ENCODE measurements around the gene DYNC1I1. TPM values are rescaled to one million over a fixed set of nuclear protein-coding genes. Genes with fewer than 3 reads are reported as not detected.

Gene DYNC1I1
- total and polyA plus RNA-seq, 2 experiments from 2014 or later = 1.4 to 4.1 TPM

DNA sequence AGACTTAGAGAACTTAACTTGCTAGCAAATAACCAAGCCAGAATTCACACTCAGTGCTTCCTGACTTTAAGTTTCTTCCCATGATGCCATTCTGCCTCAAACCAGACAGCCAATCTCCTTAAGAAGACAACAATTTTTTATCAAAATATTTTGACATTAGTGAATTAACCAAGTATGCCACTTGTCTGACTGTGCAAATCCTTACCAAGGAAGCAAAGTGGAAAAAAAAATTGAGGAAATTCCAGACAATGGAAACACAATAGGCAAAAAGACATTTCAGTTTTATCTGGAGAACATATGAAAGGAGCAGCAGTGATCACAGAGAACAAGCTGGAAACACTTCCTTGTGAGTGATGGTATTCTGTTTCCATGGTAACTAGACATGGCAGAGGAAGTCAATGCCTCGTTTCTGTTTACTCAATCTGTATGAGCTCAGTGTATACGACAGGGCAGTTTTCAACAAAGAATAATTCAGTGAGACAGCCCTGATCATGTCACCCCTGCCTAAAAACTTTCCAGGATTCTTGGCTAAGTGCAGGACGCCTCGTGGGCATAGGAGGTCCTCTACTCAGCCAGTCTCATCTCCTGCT lies 114.2 kb downstream of the DYNC1I1 start (continued):
- no peak for TF ChIP-seq JUNB (IDR thresholded peaks at IDR 0.05; ENCODE audit: unreplicated experiment)
- TF ChIP-seq, protein P1, sequence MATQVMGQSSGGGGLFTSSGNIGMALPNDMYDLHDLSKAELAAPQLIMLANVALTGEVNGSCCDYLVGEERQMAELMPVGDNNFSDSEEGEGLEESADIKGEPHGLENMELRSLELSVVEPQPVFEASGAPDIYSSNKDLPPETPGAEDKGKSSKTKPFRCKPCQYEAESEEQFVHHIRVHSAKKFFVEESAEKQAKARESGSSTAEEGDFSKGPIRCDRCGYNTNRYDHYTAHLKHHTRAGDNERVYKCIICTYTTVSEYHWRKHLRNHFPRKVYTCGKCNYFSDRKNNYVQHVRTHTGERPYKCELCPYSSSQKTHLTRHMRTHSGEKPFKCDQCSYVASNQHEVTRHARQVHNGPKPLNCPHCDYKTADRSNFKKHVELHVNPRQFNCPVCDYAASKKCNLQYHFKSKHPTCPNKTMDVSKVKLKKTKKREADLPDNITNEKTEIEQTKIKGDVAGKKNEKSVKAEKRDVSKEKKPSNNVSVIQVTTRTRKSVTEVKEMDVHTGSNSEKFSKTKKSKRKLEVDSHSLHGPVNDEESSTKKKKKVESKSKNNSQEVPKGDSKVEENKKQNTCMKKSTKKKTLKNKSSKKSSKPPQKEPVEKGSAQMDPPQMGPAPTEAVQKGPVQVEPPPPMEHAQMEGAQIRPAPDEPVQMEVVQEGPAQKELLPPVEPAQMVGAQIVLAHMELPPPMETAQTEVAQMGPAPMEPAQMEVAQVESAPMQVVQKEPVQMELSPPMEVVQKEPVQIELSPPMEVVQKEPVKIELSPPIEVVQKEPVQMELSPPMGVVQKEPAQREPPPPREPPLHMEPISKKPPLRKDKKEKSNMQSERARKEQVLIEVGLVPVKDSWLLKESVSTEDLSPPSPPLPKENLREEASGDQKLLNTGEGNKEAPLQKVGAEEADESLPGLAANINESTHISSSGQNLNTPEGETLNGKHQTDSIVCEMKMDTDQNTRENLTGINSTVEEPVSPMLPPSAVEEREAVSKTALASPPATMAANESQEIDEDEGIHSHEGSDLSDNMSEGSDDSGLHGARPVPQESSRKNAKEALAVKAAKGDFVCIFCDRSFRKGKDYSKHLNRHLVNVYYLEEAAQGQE (IDR thresholded peaks at IDR 0.05; ENCODE audit: unreplicated experiment) = no peak
- TF ChIP-seq CREB1 (CRISPR knock-in tag; IDR thresholded peaks at IDR 0.05; ENCODE audit: low read depth) = no peak
- TF ChIP-seq ZNF331 (CRISPR knock-in tag; IDR thresholded peaks at IDR 0.05; ENCODE audit: low read depth) = no peak
- no peak for TF ChIP-seq EZH2phosphoT487 (IDR thresholded peaks at IDR 0.05; ENCODE audit: unreplicated experiment)
- no peak for TF ChIP-seq ZNF114 (CRISPR knock-in tag; IDR thresholded peaks at IDR 0.05)

DNA sequence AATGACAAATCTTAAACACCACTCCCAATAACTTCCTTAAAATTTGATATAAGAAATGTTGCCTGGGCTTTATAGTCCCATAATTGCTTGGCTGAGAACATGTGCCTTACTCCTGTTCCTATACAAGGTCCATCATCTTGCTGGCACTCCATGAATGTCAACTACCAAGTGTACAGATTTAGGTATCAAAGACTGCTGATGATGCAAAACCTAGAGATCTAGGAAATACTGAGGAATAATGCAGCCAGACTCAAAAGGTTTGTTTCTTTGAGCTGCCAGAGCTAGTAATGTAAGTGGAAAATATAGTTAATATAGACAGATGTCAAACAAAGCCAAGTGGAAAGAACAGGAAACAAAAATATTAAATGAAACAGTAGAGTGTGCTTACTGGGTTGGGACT lies 121.1 kb downstream of the DYNC1I1 start:
- Histone ChIP-seq H2AFZ (no peak overlapping the region), H3K4me3 (no peak overlapping the region), H3K27ac (ENCODE audit: low read depth) (no peak overlapping the region), H3K4me1 (ENCODE audit: insufficient read depth) (peaks cover 13% of the 10 kb centered on the region; the same call in 1 of the 2 replicates), H4K20me1 (replicated peaks; ENCODE audit: insufficient read depth) (no peaks in the 10 kb centered on the region), H3K36me3 (ENCODE audit: insufficient read depth) (no peaks in the 10 kb centered on the region), H3K9me2 (ENCODE audit: insufficient read depth) (no peaks in the 10 kb centered on the region; the same call in 1 of the 2 replicates), H3K27me3 (ENCODE audit: insufficient read depth) (no peaks in the 10 kb centered on the region), H3K4me2 (no peak overlapping the region), H3F3A (replicated peaks; ENCODE audit: low read depth) (no peaks in the 10 kb centered on the region), H3K79me2 (replicated peaks; ENCODE audit: insufficient read depth) (no peaks in the 10 kb centered on the region)
- Mint-ChIP-seq H3K4me1 (peaks cover 14% of the 10 kb centered on the region), H3K27ac (no peak overlapping the region), H3K9me3 (no peaks in the 10 kb centered on the region), H3K27me3 (ENCODE audit: insufficient read depth, low read depth, poor library complexity) (no peaks in the 10 kb centered on the region), H3K4me3 (no peak overlapping the region), H3K36me3 (ENCODE audit: low read depth) (no peaks in the 10 kb centered on the region; the same call in 2 of the 3 replicates)
- ATAC-seq (no peak), DNase-seq (ENCODE audit: low spot score) (no peak)
- TF ChIP-seq POLR2AphosphoS5 (IDR thresholded peaks at IDR 0.05; ENCODE audit: low read depth) (no peak), NANOG (IDR thresholded peaks at IDR 0.05; ENCODE audit: borderline replicate concordance) (no peak), ZNF462 (CRISPR knock-in tag; IDR thresholded peaks at IDR 0.05) (no peak), CREB1 (CRISPR knock-in tag; IDR thresholded peaks at IDR 0.05; ENCODE audit: low read depth) (no peak), ZNF331 (CRISPR knock-in tag; IDR thresholded peaks at IDR 0.05; ENCODE audit: low read depth) (no peak), JUNB (IDR thresholded peaks at IDR 0.05; ENCODE audit: unreplicated experiment) (no peak)
- TF ChIP-seq, protein P1 (IDR thresholded peaks at IDR 0.05; ENCODE audit: unreplicated experiment) = no peak

Data from GM23338 (cell line).